Measurements from ENCODE around the gene BOD1L2. TPM values are rescaled to one million over a fixed set of nuclear protein-coding genes. Genes with fewer than 3 reads are reported as not detected.

BOD1L2 gene
- total RNA-seq, 4 donors from 2014 or later: not detected

DNA sequence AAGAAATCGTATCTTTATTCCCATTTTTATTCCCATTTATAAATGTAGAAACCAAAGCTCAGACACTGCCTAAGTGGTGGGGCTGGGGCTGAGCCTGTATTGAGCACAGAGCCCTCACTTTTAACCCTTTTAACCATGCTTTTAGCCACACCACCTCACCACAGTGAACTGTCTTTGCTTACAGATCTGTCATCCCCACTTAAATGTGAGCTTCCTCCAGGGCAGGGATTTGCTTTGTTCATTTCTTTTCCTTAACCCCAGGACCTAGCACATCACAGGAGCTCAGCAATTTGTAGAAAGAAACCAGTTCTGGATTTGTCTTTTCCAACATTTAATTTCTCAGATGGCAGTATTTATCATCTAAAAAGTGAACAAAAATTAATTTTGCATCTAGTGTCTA is 2.2 kb downstream of the BOD1L2 start:
- H3K4me1 ChIP-seq: peaks cover 0 to 7% (median 3%) of the 10 kb centered on the region in 4 donors
- WGBS, 2 donors (ENCODE audit: low coverage in 1 of 2): 20 to 86% methylated on average over 1 of the region's 1 CpG
- intact Hi-C loops (cut with DNase I; ENCODE audit: low total_unique reads) (no loop called here), in situ Hi-C loops (cut with MboI; ENCODE audit: low pct_ligation_motif_present in 1 of 4, low pct_unique_long_range_greater_than_20kb in 1 of 4, low sequenced_read_pairs in 3 of 4) (loop anchor here in 1 of 4 donors (10.0 kb wide), 1 partner anchor 56 kb away; no protein-coding TSS in a partner anchor)
- H3K9me3 ChIP-seq: no peaks in the 10 kb centered on the region
- no peaks in the 10 kb centered on the region for H3K36me3 ChIP-seq
- TF ChIP-seq, protein P1, sequence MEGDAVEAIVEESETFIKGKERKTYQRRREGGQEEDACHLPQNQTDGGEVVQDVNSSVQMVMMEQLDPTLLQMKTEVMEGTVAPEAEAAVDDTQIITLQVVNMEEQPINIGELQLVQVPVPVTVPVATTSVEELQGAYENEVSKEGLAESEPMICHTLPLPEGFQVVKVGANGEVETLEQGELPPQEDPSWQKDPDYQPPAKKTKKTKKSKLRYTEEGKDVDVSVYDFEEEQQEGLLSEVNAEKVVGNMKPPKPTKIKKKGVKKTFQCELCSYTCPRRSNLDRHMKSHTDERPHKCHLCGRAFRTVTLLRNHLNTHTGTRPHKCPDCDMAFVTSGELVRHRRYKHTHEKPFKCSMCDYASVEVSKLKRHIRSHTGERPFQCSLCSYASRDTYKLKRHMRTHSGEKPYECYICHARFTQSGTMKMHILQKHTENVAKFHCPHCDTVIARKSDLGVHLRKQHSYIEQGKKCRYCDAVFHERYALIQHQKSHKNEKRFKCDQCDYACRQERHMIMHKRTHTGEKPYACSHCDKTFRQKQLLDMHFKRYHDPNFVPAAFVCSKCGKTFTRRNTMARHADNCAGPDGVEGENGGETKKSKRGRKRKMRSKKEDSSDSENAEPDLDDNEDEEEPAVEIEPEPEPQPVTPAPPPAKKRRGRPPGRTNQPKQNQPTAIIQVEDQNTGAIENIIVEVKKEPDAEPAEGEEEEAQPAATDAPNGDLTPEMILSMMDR (IDR thresholded peaks at IDR 0.05): no peak
- no peak for TF ChIP-seq EP300 (IDR thresholded peaks at IDR 0.05; ENCODE audit: low read depth)
- TF ChIP-seq POLR2A (IDR thresholded peaks at IDR 0.05): no peak
- TF ChIP-seq POLR2AphosphoS5 (IDR thresholded peaks at IDR 0.05): no peak
- H3K27me3 ChIP-seq: peaks cover 7% of the 10 kb centered on the region
- DNase-seq: no peak
- H3K27ac ChIP-seq: no peak overlapping the region
- H3K4me3 ChIP-seq: no peak overlapping the region

DNA sequence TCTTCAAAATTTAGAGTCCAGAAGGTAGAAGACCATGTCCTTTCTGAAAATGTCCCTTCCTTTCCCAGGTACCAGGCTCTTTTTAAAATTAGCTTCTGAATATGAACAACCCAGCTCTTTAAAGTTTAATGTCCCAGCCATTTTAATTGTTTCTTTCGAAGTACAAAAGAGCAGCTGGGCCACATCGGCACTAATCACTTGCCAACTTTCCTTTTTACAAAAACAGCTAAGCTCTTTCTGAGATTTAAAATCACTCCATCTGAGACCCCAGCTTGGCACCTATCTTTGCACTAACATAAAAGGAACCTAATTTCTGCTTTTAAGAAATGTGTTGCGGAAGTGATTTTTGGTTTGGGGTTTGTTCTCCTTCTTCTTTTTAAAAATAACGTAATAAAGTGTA is 2.6 kb downstream of the BOD1L2 start:
- in situ Hi-C loops (cut with MboI; ENCODE audit: low pct_ligation_motif_present in 1 of 4, low pct_unique_long_range_greater_than_20kb in 1 of 4, low sequenced_read_pairs in 3 of 4): loop anchor here in 1 of 4 donors (10.0 kb wide), 1 partner anchor 55 kb away; no protein-coding TSS in a partner anchor
- DNase-seq: no peak

GRCh38 chr18:57150081-57150480 is 3.2 kb downstream of the BOD1L2 start:
- in situ Hi-C loops (cut with MboI; ENCODE audit: low pct_ligation_motif_present in 1 of 4, low pct_unique_long_range_greater_than_20kb in 1 of 4, low sequenced_read_pairs in 3 of 4): no loop called here
- H3K27ac ChIP-seq: no peak overlapping the region
- peaks cover 7% of the 10 kb centered on the region for H3K27me3 ChIP-seq

More for the DNA sequence above, 2.6 kb downstream of the BOD1L2 start:
- Histone ChIP-seq H3K4me3 (no peak overlapping the region), H3K9me3 (no peaks in the 10 kb centered on the region), H3K27me3 (peaks cover 7% of the 10 kb centered on the region), H3K36me3 (no peaks in the 10 kb centered on the region), H3K4me1 (peaks cover 0 to 7% (median 3%) of the 10 kb centered on the region in 4 donors), H3K27ac (no peak overlapping the region)
- no peak for TF ChIP-seq EP300 (IDR thresholded peaks at IDR 0.05; ENCODE audit: low read depth)
- no peak for TF ChIP-seq POLR2A (IDR thresholded peaks at IDR 0.05)
- intact Hi-C loops (cut with DNase I; ENCODE audit: low total_unique reads): no loop called here
- WGBS, 2 donors (ENCODE audit: low coverage in 1 of 2): 49 to 55% methylated on average over 4 of the region's 4 CpGs

DNA sequence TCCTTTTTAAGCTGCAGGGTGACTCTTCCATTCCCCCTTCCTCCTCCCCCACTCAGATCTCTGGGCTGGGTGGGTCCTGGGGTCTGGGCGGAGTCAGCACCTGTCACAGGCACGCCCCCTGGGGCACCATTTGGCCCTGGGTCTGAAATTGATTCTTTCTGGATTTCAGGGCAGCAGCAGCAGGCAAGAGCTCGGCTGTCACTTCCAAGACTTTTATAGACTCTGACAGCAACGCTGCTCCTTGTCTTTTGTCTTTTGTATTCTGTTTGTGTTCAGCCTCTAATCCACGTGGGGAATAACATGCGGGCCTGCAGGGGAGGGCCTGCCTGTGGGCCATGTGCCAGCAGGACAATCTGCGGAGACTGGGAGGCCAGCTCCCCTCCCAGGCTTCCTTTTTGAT is 3.9 kb downstream of the BOD1L2 start:
- intact Hi-C loops (cut with DNase I; ENCODE audit: low total_unique reads) (no loop called here), in situ Hi-C loops (cut with MboI; ENCODE audit: low pct_ligation_motif_present in 1 of 4, low pct_unique_long_range_greater_than_20kb in 1 of 4, low sequenced_read_pairs in 3 of 4) (no loop called here)
- Histone ChIP-seq H3K4me1 (peaks cover 0 to 7% (median 3%) of the 10 kb centered on the region in 4 donors), H3K36me3 (no peaks in the 10 kb centered on the region), H3K27me3 (peaks cover 7% of the 10 kb centered on the region), H3K4me3 (no peak overlapping the region), H3K27ac (no peak overlapping the region), H3K9me3 (no peaks in the 10 kb centered on the region)
- 0 to 8% methylated on average over 2 to 7 of the region's 7 CpGs for WGBS, 2 donors (ENCODE audit: low coverage in 1 of 2)
- no peak for DNase-seq
- TF ChIP-seq POLR2A (IDR thresholded peaks at IDR 0.05) (no peak), EP300 (IDR thresholded peaks at IDR 0.05; ENCODE audit: low read depth) (no peak), POLR2AphosphoS5 (IDR thresholded peaks at IDR 0.05) (no peak)
- TF ChIP-seq, protein P1 (IDR thresholded peaks at IDR 0.05): no peak

More at GRCh38 chr18:57150081-57150480, 3.2 kb downstream of the BOD1L2 start:
- intact Hi-C loops (cut with DNase I; ENCODE audit: low total_unique reads): no loop called here
- Histone ChIP-seq H3K9me3 (no peaks in the 10 kb centered on the region), H3K4me1 (peaks cover 0 to 7% (median 3%) of the 10 kb centered on the region in 4 donors), H3K36me3 (no peaks in the 10 kb centered on the region), H3K4me3 (no peak overlapping the region)
- DNase-seq: no peak
- 61 to 70% methylated on average over 7 of the region's 7 CpGs for WGBS, 2 donors (ENCODE audit: low coverage in 1 of 2)
- TF ChIP-seq, protein P1 (IDR thresholded peaks at IDR 0.05): no peak
- TF ChIP-seq POLR2AphosphoS5 (IDR thresholded peaks at IDR 0.05) (no peak), POLR2A (IDR thresholded peaks at IDR 0.05) (no peak), EP300 (IDR thresholded peaks at IDR 0.05; ENCODE audit: low read depth) (no peak)

Data from transverse colon (tissue), 4 donors.